GM12891 (cell line): Measurements from ENCODE around the gene NPRL2.

Experiments used
- POLR2A ChIP-seq: IDR thresholded peaks from 2 replicates; pipeline ENCODE4 v1.6.1; 2011; ENCODE audit warnings: low read depth, low read length, control low read depth
- POLR2AphosphoS5 ChIP-seq: IDR thresholded peaks from 2 replicates; pipeline ENCODE4 v1.6.1; 2011; ENCODE audit warnings: low read depth, low read length, control low read depth
- TAF1 ChIP-seq: IDR thresholded peaks from 2 replicates; pipeline ENCODE4 v1.6.1; 2011; ENCODE audit warnings: low read depth, low read length, control low read depth

GRCh38 chr3:50364573-50365079, 14.1 kb upstream of the NPRL2 start:
- TF ChIP-seq POLR2A (no peak), POLR2AphosphoS5 (no peak), TAF1 (no peak)
